Loucy (cell line): ENCODE measurements around the gene XPC.
A peak's percentile ranks its signal among the peaks of the same experiment; 100 is the strongest.

Experiments used
- H2AFZ ChIP-seq: fragments of 200-600 bp; sonication (generic); 2 replicates; pipeline ENCODE4 v1.6.0; 2016; ENCODE audit warnings: antibody characterized with exemption, mild to moderate bottlenecking, low read length, moderate library complexity
- H3F3A ChIP-seq: fragments of 200-600 bp; 2 replicates; pipeline ENCODE4 v1.6.0; 2016; ENCODE audit warnings: antibody characterized with exemption, low read depth, mild to moderate bottlenecking
- H3K27me3 ChIP-seq: fragments of 200-600 bp; sonication (generic); 2 replicates; pipeline ENCODE4 v1.6.1; 2014; ENCODE audit warnings: low read length, mild to moderate bottlenecking; ENCODE audit not compliant: insufficient read depth, poor library complexity, severe bottlenecking
- H3K36me3 ChIP-seq: fragments of 200-600 bp; sonication (generic); 2 replicates; pipeline ENCODE4 v1.6.1; 2016; ENCODE audit warnings: low read length; ENCODE audit not compliant: insufficient read depth
- H3K4me1 ChIP-seq: fragments of 200-600 bp; sonication (generic); 2 replicates; pipeline ENCODE4 v1.5.1; 2014; ENCODE audit warnings: low read length, mild to moderate bottlenecking; ENCODE audit not compliant: insufficient read depth, poor library complexity, severe bottlenecking
- H3K4me2 ChIP-seq: fragments of 200-600 bp; sonication (generic); 2 replicates; pipeline ENCODE4 v1.6.0; 2014; ENCODE audit warnings: antibody characterized with exemption, low read length, low read depth, mild to moderate bottlenecking; ENCODE audit not compliant: poor library complexity, severe bottlenecking
- H3K4me3 ChIP-seq: fragments of 200-600 bp; sonication (generic); 2 replicates; pipeline ENCODE4 v1.5.1; 2014; ENCODE audit warnings: low read length, mild to moderate bottlenecking, mixed read lengths; ENCODE audit not compliant: poor library complexity, severe bottlenecking
- H3K79me2 ChIP-seq: fragments of 200-600 bp; sonication (generic); 2 replicates; pipeline ENCODE4 v1.6.1; 2014; ENCODE audit warnings: low read length; ENCODE audit not compliant: insufficient read depth
- H3K9ac ChIP-seq: fragments of 200-600 bp; sonication (generic); 2 replicates; pipeline ENCODE4 v1.6.0; 2014; ENCODE audit warnings: mild to moderate bottlenecking, low read depth, low read length, moderate library complexity; ENCODE audit not compliant: poor library complexity, severe bottlenecking
- H3K9me2 ChIP-seq: fragments of 200-600 bp; sonication (generic); replicated peaks from 2 replicates; pipeline ENCODE4 v1.6.1; 2016; ENCODE audit warnings: low read depth, low read length, mixed read lengths
- H3K9me3 ChIP-seq: fragments of 200-600 bp; sonication (generic); 2 replicates; pipeline ENCODE4 v1.6.1; 2014; ENCODE audit warnings: mild to moderate bottlenecking, antibody characterized with exemption, low read length, low read depth; ENCODE audit not compliant: insufficient read depth
- H4K20me1 ChIP-seq: fragments of 200-600 bp; sonication (generic); 2 replicates; pipeline ENCODE4 v1.6.0; 2014; ENCODE audit warnings: antibody characterized with exemption, low read length, mild to moderate bottlenecking; ENCODE audit not compliant: insufficient read depth, poor library complexity, severe bottlenecking
- EZH2phosphoT487 ChIP-seq: fragments of 200-600 bp; IDR thresholded peaks from 2 replicates; pipeline ENCODE4 v1.6.1; 2018; ENCODE audit warnings: antibody characterized with exemption, mild to moderate bottlenecking, moderate library complexity, borderline replicate concordance
- TF ChIP-seq, protein P1 (sequence below): fragments of 200-600 bp; sonication (generic); conservative IDR thresholded peaks from 2 replicates; pipeline ENCODE4 v1.5.1; 2014; ENCODE audit warnings: mild to moderate bottlenecking, antibody characterized with exemption, low read length

XPC gene

DNA sequence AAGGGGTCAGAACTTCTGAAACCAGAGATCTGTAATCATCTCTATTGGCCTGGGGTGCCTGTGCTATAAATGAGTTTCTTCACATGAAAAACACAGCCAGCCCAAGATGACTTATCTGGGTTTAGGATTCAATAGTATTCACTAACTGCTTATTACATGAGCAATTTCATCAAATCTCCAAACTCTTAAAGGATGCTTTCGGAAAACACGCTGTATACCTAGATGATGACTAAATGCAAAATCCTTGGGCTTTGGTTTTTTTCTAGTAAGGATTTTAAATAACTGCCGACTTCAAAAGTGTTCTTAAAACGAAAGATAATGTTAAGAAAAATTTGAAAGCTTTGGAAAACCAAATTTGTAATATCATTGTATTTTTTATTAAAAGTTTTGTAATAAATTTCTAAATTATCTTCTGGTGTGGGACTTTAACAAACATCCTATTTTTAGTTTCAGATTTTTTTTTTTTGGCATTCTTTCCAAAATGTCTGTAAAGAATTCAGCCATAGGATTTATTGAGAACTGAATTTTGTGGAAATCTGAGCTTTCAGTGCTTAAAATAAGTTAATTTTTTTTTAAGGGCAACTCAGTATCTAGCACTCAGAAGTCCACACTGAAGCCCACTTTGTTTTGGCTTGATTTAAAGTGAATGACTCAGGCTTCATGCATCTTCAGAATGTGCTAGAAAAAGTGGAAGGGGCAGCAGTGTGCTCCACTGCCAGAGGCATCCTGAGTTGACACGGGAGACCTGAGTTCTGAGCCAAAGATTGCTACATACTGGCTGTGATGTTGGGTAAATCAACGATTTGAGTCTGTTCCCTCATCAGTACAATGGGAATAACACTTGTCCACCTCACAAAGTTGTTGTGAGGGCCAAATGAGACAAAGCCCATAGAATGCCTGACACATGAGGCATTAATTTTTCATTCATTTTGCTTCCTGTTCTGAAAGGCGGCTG is 34.9 kb downstream of the XPC start:
- Histone ChIP-seq H3K9me2 (no peaks in the 10 kb centered on the region), H3K36me3 (peaks cover 5% of the 10 kb centered on the region; the same call in 1 of the 2 replicates), H3F3A (no peaks in the 10 kb centered on the region), H2AFZ (no peak overlapping the region), H3K9ac (peak overlapping the region; percentile 12), H3K9me3 (no peaks in the 10 kb centered on the region), H3K4me3 (no peak overlapping the region), H3K27me3 (no peaks in the 10 kb centered on the region), H3K79me2 (no peaks in the 10 kb centered on the region), H3K4me1 (peaks cover 12% of the 10 kb centered on the region), H4K20me1 (peaks cover 6% of the 10 kb centered on the region), H3K4me2 (peak overlapping the region; percentile 54)
- TF ChIP-seq, protein P1, sequence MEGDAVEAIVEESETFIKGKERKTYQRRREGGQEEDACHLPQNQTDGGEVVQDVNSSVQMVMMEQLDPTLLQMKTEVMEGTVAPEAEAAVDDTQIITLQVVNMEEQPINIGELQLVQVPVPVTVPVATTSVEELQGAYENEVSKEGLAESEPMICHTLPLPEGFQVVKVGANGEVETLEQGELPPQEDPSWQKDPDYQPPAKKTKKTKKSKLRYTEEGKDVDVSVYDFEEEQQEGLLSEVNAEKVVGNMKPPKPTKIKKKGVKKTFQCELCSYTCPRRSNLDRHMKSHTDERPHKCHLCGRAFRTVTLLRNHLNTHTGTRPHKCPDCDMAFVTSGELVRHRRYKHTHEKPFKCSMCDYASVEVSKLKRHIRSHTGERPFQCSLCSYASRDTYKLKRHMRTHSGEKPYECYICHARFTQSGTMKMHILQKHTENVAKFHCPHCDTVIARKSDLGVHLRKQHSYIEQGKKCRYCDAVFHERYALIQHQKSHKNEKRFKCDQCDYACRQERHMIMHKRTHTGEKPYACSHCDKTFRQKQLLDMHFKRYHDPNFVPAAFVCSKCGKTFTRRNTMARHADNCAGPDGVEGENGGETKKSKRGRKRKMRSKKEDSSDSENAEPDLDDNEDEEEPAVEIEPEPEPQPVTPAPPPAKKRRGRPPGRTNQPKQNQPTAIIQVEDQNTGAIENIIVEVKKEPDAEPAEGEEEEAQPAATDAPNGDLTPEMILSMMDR, result no peak
- no peak for TF ChIP-seq EZH2phosphoT487

DNA sequence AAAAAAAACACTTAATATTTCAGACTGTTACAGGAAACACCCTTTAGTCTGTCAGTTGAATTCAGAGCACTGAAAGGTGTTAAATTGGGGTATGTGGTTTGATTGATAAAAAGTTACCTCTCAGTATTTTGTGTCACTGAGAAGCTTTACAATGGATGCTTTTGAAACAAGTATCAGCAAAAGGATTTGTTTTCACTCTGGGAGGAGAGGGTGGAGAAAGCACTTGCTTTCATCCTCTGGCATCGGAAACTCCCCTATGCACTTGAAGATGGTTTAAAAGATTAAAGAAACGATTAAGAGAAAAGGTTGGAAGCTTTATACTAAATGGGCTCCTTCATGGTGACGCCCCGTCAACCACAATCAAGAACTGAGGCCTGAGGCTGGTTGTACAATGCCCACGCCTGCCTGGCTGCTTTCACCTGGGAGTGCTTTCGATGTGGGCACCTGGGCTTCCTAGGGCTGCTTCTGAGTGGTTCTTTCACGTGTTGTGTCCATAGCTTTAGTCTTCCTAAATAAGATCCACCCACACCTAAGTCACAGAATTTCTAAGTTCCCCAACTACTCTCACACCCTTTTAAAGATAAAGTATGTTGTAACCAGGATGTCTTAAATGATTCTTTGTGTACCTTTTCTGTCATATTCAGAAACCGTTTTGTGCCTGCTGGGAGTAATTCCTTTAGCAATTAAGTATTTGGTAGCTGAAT is 35.7 kb downstream of the XPC start:
- Histone ChIP-seq H3K4me2 (no peak overlapping the region), H3F3A (no peaks in the 10 kb centered on the region), H4K20me1 (peaks cover 6% of the 10 kb centered on the region), H3K27me3 (no peaks in the 10 kb centered on the region), H2AFZ (no peak overlapping the region), H3K79me2 (no peaks in the 10 kb centered on the region), H3K4me3 (no peak overlapping the region), H3K9me2 (no peaks in the 10 kb centered on the region), H3K36me3 (peaks cover 5% of the 10 kb centered on the region; the same call in 1 of the 2 replicates), H3K9ac (no peak overlapping the region), H3K9me3 (no peaks in the 10 kb centered on the region), H3K4me1 (peaks cover 12% of the 10 kb centered on the region)
- TF ChIP-seq, protein P1, result no peak
- no peak for TF ChIP-seq EZH2phosphoT487

DNA sequence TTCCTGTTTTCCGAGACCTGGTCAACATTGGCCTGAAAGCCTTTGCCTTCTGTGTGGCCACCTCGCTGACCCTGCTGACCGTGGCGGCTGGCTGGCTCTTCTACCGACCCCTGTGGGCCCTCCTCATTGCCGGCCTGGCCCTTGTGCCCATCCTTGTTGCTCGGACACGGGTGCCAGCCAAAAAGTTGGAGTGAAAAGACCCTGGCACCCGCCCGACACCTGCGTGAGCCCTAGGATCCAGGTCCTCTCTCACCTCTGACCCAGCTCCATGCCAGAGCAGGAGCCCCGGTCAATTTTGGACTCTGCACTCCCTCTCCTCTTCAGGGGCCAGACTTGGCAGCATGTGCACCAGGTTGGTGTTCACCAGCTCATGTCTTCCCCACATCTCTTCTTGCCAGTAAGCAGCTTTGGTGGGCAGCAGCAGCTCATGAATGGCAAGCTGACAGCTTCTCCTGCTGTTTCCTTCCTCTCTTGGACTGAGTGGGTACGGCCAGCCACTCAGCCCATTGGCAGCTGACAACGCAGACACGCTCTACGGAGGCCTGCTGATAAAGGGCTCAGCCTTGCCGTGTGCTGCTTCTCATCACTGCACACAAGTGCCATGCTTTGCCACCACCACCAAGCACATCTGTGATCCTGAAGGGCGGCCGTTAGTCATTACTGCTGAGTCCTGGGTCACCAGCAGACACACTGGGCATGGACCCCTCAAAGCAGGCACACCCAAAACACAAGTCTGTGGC is 36.6 kb downstream of the XPC start:
- Histone ChIP-seq H3K4me2 (no peak overlapping the region), H3F3A (no peaks in the 10 kb centered on the region), H3K4me3 (no peak overlapping the region), H3K4me1 (peaks cover 12% of the 10 kb centered on the region), H3K79me2 (no peaks in the 10 kb centered on the region), H3K27me3 (no peaks in the 10 kb centered on the region), H4K20me1 (peaks cover 6% of the 10 kb centered on the region), H3K36me3 (peaks cover 5% of the 10 kb centered on the region; the same call in 1 of the 2 replicates), H3K9me3 (no peaks in the 10 kb centered on the region), H3K9me2 (no peaks in the 10 kb centered on the region), H2AFZ (no peak overlapping the region), H3K9ac (no peak overlapping the region)
- TF ChIP-seq EZH2phosphoT487, result no peak
- TF ChIP-seq, protein P1, result no peak
